ENCODE data around the gene ABI1. TPM values are rescaled to one million over a fixed set of nuclear protein-coding genes. Genes with fewer than 3 reads are reported as not detected.

Gene ABI1
- polyA plus RNA-seq, 2 of the 4 experiments (the other 2 are of a cell fraction), result 35.8 to 67.6 TPM

GRCh38 chr10:26801274-26801673 lies 59.5 kb downstream of the ABI1 start:
- FAIRE-seq, result no peak
- CTCF ChIA-PET, result interaction anchor here (1.1 kb wide), 1 partner anchor 25 kb away, joined by 3 read pairs; no protein-coding TSS in a partner anchor

DNA sequence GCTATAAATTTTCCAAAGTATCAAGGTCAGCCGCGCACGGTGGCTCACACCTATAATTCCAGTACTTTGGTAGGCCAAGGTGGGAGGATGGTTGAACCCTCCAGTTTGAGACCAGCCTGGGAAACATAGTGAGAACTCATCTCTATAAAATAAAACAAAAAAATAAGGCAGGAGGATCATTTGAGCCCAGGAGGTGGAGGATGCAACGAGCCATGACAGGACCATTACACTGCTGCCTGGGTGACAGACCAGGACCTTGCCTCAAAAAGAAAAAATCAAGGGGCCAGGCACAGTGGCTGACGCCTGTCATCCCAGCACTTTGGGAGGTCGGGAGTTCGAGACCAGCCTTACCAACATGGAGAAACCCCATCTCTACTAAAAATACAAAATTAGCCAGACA lies 60.3 kb downstream of the ABI1 start:
- ATAC-seq (no peak), DNase-seq (ENCODE audit: low read depth in 1 of 2, low spot score in 1 of 2) (no peak), FAIRE-seq (no peak)
- Histone ChIP-seq H3K9me3 (peaks cover 11% of the 10 kb centered on the region; the same call in 1 of the 3 replicates), H3K4me1 (0 out of 3 replicates have a peak, but pooled peaks cover 9% of the 10 kb centered on the region), H3K4me2 (no peak overlapping the region), H3K27ac (no peak overlapping the region), H3K4me3 (no peak overlapping the region)
- WGBS (ENCODE audit: missing lambda C conversion rate), result 89% methylated on average over 7 of the region's 7 CpGs
- CTCF ChIA-PET, result no interaction called here
- TF ChIP-seq, protein P1, sequence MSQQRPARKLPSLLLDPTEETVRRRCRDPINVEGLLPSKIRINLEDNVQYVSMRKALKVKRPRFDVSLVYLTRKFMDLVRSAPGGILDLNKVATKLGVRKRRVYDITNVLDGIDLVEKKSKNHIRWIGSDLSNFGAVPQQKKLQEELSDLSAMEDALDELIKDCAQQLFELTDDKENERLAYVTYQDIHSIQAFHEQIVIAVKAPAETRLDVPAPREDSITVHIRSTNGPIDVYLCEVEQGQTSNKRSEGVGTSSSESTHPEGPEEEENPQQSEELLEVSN (IDR thresholded peaks at IDR 0.05; ENCODE audit: borderline replicate concordance, low read depth), result no peak
- TF ChIP-seq FOXS1 (CRISPR knock-in tag; IDR thresholded peaks at IDR 0.05) (no peak), MAZ (IDR thresholded peaks at IDR 0.05; ENCODE audit: borderline replicate concordance, low read depth, low read length) (no peak), RFX5 (IDR thresholded peaks at IDR 0.05) (no peak), CHD4 (IDR thresholded peaks at IDR 0.05; ENCODE audit: borderline replicate concordance) (no peak), NR3C1 (IDR thresholded peaks at IDR 0.05) (no peak), CBX8 (IDR thresholded peaks at IDR 0.05) (no peak)
- POLR2A ChIA-PET, result no interaction called here

More at GRCh38 chr10:26801274-26801673, 59.5 kb downstream of the ABI1 start:
- no peak overlapping the region for H3K4me3 ChIP-seq
- TF ChIP-seq KDM1A (IDR thresholded peaks at IDR 0.05; ENCODE audit: low read depth) (no peak), RCOR1 (IDR thresholded peaks at IDR 0.05; ENCODE audit: low read depth, low read length) (no peak), ZNF302 (CRISPR knock-in tag; IDR thresholded peaks at IDR 0.05) (no peak), RNF2 (IDR thresholded peaks at IDR 0.05; ENCODE audit: borderline replicate concordance, low read depth) (no peak), CEBPB (IDR thresholded peaks at IDR 0.05) (no peak), POLR2AphosphoS2 (conservative IDR thresholded peaks at IDR 0.05; ENCODE audit: low read length) (no peak), MYC (IDR thresholded peaks at IDR 0.05; ENCODE audit: borderline replicate concordance, low read length) (no peak), EHF (CRISPR knock-in tag; IDR thresholded peaks at IDR 0.05) (no peak), NPAS2 (CRISPR knock-in tag; IDR thresholded peaks at IDR 0.05; ENCODE audit: borderline replicate concordance) (no peak), HES2 (IDR thresholded peaks at IDR 0.05) (no peak), HOXB13 (CRISPR knock-in tag; IDR thresholded peaks at IDR 0.05; ENCODE audit: low read depth) (no peak), GATA3 (IDR thresholded peaks at IDR 0.05; ENCODE audit: borderline replicate concordance) (no peak), CHD2 (IDR thresholded peaks at IDR 0.05; ENCODE audit: low read length, partially characterized antibody) (no peak), TP53 (CRISPR knock-in tag; IDR thresholded peaks at IDR 0.05) (no peak), HMGXB4 (CRISPR knock-in tag; IDR thresholded peaks at IDR 0.05; ENCODE audit: borderline replicate concordance) (no peak), CBX2 (IDR thresholded peaks at IDR 0.05; ENCODE audit: borderline replicate concordance, low read depth) (no peak)
- TF ChIP-seq, protein P2, sequence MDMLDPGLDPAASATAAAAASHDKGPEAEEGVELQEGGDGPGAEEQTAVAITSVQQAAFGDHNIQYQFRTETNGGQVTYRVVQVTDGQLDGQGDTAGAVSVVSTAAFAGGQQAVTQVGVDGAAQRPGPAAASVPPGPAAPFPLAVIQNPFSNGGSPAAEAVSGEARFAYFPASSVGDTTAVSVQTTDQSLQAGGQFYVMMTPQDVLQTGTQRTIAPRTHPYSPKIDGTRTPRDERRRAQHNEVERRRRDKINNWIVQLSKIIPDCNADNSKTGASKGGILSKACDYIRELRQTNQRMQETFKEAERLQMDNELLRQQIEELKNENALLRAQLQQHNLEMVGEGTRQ (IDR thresholded peaks at IDR 0.05), result no peak
- 94% methylated on average over 8 of the region's 8 CpGs for WGBS (ENCODE audit: missing lambda C conversion rate)
- 0 out of 3 replicates have a peak, but pooled peaks cover 9% of the 10 kb centered on the region for H3K4me1 ChIP-seq
- ATAC-seq (no peak), DNase-seq (ENCODE audit: low read depth in 1 of 2, low spot score in 1 of 2) (no peak)
- POLR2A ChIA-PET, result no interaction called here
- 0 out of 3 replicates have a peak, but pooled peaks cover 5% of the 10 kb centered on the region for H3K9me3 ChIP-seq
- no peak overlapping the region for H3K27ac ChIP-seq
- H3K4me2 ChIP-seq, result no peak overlapping the region

Data from A549 (cell line).